Activated gamma-delta T cell treated with Interleukin-2 at 50 U/mL for 16 hours (primary cell): ENCODE results near the gene RNU2-63P.
"Not testable (repeated sequence)": the region's sequence is repeated elsewhere in the genome, so short reads cannot be mapped to it uniquely, and the experiment has no call there.

Experiments
- DNase-seq: peaks from one replicate; pipeline ENCODE4 v3.0.0-alpha.2; 2020

Gene RNU2-63P

GRCh38 chr2:88016086-88016959 is at the start of gene RNU2-63P:
TSS of gene RNU2-63P (minus strand) at chr2:88016547.
- peak; percentile 70 for DNase-seq

DNA sequence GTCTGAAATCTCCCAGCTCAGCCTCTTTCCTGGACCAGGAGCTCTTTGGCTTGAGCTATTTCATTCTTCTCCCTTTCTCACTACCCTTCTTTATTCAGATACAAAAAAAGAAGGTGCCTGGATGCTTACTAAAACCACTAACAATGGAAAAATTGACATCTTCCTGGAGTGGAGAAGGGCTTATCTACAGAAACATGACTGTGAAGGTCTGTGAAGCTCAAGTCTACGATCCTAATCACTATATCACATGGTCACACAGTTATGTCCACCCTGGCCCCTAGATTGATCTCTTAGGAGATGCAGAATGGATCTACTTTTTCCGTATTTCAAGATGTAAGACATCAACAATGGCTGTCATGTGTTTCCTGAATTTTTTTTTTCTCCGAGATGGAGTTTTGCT is 44.9 kb upstream of the RNU2-63P start:
- no peak for DNase-seq

DNA sequence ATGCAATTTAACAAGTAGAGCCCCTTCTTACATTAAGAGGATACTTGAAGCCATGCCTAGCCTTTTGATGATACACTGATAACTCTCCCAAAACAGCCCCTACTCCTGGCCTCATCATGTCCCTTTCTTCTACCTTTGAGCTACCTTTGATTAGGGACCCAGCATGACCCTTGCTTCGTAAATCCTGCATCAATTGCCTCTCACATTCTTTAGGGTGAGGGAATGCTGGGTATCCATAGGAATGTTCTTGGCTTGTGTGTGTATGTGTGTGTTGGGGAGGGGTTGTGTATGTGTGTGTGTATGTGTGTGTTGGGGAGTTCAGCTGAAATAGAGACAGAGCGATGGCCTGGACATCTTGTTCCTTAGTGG is 44.5 kb upstream of the RNU2-63P start:
- no peak for DNase-seq

- peak; percentile 23 for DNase-seq
Observed at GRCh38 chr2:88059979-88060906, 43.9 kb upstream of the RNU2-63P start.

- no peak for DNase-seq
Observed at GRCh38 chr2:88058191-88058590, 41.8 kb upstream of the RNU2-63P start.

DNA sequence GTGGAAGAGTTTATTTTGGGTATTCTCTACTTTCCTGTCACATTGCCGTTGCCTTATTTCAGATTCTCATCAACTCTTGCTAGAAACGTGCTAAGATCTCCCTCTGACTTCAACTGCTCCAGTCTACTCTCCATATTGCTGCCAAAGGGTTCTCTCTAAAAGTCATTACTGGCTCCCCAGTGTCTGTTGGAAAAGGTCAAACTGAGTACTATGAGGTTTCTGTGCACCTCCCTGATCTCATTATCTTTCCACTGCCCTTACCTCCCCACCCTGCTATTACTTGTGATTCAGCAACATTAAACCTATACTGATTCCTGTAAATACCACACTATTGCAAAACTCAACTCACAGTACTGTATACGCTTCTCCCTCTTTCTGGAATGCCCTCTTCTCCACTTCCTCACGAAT is 41.1 kb upstream of the RNU2-63P start:
- DNase-seq, result no peak

DNA sequence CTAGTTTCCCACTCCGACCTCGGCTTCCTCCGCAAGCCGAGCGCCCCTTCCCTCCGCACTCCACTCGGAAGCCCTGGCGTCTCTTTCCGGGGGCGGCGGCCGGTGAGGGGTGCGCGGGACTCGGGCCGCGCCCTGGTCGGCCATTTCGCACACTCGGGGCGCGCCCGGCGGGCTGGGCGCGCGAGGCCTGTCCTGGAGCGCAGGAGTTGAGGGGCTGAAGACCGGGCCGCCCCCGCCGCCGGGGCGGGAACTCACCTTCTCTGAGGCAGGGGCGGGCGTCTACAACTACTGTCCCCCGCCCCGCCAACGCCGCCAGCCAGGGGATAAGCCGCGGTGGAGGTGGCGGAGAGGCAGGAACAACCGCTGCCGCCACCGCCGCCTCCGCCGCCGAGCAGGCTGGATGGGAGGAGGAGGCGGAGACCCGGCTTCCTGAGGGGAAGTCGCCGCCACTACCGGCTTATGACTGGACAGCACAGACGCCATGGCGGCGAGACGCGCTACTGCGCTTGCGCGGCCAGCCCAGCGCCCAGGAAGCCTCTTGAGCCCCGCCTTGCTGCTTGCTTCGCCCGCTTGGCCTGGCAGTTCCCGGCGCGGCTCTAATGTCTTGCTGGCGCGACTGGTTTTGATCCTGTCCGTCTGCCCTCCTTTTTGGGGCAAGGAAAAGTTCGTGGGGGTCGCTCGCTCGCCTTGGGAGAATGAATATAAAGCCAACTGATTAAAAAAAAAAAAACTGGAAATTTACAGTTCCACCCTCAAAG is 39.2 kb upstream of the RNU2-63P start, which contains the start of gene KRCC1:
KRCC1 (minus strand) TSS at position 413 of the 758 bp plus-strand sequence. CDS start 27,220 bp downstream, outside the sequence.
- peak; percentile 93 for DNase-seq

DNA sequence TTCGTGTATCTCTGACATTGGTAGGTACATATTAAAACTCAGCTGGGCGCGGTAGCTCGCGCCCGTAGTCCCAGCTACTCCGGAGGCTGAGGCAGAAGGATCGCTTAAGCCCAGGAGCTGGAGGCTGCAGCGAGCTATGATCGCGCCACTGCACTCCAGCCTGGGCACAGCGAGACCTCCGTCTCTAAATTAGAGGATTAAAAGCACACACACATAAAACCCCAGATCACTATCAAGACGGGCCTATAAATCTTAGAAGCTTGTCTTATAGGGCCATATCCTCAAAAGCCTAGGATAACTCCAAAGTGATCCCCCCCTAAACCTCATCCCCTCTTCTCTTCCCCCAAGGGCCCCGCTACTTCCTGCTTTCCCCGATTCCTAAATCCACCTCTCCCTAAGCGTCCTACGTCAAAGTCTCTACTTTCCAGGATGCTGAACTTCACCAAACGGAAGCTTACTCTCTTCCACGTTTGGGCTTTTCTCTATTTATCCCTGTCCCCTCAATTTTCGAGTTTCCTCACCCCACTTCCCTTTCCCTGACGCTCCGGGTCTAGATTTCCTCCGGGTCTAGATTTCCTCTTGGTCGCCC is 38.5 kb upstream of the RNU2-63P start:
- no peak for DNase-seq

- no peak for DNase-seq
Observed at GRCh38 chr2:88053934-88054781, 37.8 kb upstream of the RNU2-63P start.

DNA sequence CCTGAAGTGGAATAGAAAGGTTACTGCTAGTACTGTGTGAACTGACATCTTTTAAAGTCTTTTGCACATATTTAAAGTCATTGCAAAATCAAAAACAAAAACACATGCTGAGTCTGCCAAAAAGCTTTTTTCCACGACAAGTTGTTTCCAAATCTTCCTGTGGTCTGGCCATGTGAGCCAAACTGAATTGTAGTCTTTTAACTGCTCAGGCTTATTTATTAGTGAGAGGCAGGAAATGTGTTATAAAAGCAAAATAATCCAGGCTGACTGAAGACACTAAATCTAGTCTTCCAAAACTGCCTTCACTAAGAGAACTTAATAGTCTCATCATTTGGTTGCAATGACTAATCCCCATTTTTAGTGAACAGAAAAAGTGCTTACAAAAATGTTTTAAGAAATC is 36.9 kb upstream of the RNU2-63P start:
- DNase-seq, result no peak

DNA sequence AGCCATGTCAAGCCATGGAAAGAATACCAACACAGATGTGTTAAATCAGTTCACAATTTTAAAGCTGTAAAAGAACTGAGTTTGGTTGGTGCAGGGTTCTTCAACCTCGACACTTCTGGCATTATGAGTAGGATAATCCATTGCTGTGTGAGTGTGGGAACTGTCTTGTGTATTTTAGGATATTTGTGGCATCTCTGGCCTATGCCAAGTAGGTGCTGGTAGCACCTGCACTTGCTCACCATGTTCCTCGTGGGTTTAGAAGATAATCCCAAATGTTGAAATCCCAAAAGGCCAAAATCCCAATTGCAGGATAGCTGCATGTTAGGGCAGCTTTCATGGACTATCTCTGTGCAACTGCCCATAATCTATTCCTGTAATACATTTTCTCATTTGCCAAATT is 35.4 kb upstream of the RNU2-63P start:
- no peak for DNase-seq

DNA sequence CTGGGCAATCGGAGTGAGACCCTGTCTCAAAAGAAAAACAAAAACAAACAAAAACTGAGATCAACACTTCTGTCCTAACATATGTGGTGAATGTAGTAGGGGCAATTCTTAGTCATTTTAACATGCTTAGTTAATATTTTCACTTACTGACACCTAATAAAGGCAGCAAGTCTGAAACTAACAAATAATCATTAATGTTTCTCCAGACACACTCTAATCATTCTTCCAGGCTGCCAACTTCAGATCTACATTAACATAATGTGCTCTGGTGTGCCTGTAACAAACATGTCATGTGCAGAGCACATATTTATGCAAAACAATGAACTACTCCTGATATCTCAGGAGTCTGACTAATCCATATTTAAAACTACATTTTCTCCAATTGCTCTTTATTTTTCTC is 33.3 kb upstream of the RNU2-63P start:
- no peak for DNase-seq

DNA sequence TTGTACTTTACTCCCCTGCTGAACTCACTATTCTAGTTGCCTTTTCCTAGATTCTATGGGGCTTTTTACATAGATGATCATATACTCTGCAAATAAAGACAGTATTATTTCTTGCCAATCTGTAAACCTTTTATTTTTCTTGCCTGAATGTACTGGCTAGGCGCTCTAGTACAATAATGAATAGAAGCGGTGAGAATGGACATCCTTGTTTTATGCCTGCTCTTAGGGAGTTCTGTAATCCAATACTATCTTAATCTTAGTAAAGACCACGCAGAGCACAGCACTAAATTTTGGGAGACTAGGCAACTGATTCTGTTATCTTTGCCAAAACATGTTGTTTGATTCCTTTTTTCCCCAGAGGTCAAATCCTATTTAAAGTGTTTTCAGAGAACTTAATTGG is 32.2 kb upstream of the RNU2-63P start:
- DNase-seq, result no peak

GRCh38 chr2:88045561-88045960 is 29.2 kb upstream of the RNU2-63P start:
- DNase-seq, result not testable (repeated sequence)

- no peak for DNase-seq
Observed at GRCh38 chr2:88042476-88042875, 26.1 kb upstream of the RNU2-63P start.

DNA sequence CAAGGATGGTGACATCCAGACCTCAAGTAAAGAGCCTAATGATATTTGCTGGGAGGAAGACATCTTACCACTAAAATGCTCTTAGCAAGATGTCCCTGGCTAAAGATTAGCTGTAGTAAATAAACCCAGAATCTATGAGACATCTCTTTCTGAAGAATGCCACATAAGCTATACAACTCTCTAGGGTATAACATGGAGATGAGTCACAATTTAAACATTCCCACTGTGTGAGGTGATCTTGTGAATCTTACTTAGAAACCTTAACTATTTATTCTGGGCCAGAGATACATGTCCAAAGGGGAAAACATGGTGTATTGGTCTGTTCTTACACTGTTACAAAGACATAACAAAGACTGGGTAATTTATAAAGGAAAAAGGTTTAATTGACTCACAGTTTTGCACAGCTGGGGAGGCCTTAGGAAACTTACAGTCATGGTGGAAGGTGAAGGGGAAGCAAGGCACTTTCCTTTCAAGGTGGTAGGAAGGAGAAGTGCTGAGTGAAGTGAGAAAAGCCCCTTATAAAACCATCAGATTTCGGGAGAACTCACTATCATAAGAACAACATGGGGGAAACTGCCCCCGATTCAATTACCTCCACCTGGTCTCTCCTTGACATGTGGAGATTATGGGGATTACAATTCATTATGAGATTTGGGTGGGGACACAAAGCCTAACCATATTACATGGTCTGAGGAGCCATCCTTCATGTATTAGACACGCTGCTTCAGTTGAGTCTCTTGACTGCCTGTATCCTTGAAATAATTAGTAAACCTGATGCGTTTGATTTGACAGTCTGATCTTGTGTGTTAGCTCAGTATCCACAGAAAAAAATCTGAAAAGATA is 22.1 kb upstream of the RNU2-63P start:
- DNase-seq, result no peak

- DNase-seq, result no peak
Observed at GRCh38 chr2:88036606-88037005, 20.3 kb upstream of the RNU2-63P start.

DNA sequence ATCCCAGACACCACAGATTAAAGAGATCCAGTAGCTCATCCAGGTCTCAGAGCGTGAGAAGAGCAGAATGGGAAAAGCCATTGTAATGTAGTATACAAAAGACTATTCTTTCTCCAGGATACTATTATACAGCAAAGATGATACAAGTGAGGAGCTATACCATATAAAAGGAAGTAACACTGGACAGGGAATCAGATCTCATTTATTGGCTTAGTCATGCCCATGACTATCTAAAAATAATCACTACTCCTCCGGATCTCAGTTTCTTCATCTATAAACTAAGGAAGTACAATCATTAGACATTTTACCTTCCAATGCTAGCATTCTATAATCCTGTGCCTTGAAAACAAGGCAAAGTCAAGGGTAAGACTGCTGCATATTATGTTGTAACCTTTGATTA is 19.8 kb upstream of the RNU2-63P start:
- no peak for DNase-seq

- no peak for DNase-seq
Observed at GRCh38 chr2:88032070-88032702, 15.8 kb upstream of the RNU2-63P start.

GRCh38 chr2:88028931-88029330 is 12.6 kb upstream of the RNU2-63P start:
- no peak for DNase-seq
